ENCODE data around the gene ELOA. TPM values are rescaled to one million over a fixed set of nuclear protein-coding genes. Genes with fewer than 3 reads are reported as not detected.
"Not testable (repeated sequence)": the region's sequence is repeated elsewhere in the genome, so short reads cannot be mapped to it uniquely, and the experiment has no call there.

The ELOA gene
- total and polyA plus RNA-seq, 9 of the 15 experiments (the other 6 are each of a cell fraction or from before 2014, with no cell fraction given): 31.9 to 98.6 (median 61.3) TPM

DNA sequence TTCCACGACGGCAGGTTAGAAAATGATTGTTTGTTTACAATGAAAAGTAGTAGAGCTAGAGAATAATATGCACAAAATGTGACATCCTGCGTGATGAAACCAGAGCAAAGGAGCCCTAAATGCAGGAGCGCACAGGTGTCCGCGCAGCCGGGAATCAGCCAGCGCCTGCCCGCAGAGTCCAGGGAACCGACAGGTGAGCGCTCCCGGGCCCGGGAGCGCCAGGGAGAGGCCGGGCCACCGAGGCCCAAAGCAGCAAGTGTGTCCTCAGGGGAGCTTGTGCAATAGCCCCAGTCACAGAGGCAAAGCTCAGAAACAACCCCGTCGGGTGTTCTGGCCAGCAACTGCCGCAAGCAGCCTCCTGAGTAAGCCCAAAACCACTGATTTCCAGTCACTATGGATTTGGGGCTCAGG, 58.1 kb downstream of the ELOA start (continued):
- TF ChIP-seq ZNF766 (CRISPR knock-in tag; conservative IDR thresholded peaks at IDR 0.05) (0 out of 2 replicates have a peak, but pooled peaks have one; percentile 31), CHD2 (IDR thresholded peaks at IDR 0.05; ENCODE audit: low read depth, low read length) (no peak), POLR3A (IDR thresholded peaks at IDR 0.05; ENCODE audit: borderline replicate concordance, extremely low read depth, insufficient read depth, insufficient read length) (no peak), ZNF589 (CRISPR knock-in tag; IDR thresholded peaks at IDR 0.05; ENCODE audit: low read depth) (peak; percentile 65; the same call in 1 of the 2 replicates)
- TF ChIP-seq, protein P1, sequence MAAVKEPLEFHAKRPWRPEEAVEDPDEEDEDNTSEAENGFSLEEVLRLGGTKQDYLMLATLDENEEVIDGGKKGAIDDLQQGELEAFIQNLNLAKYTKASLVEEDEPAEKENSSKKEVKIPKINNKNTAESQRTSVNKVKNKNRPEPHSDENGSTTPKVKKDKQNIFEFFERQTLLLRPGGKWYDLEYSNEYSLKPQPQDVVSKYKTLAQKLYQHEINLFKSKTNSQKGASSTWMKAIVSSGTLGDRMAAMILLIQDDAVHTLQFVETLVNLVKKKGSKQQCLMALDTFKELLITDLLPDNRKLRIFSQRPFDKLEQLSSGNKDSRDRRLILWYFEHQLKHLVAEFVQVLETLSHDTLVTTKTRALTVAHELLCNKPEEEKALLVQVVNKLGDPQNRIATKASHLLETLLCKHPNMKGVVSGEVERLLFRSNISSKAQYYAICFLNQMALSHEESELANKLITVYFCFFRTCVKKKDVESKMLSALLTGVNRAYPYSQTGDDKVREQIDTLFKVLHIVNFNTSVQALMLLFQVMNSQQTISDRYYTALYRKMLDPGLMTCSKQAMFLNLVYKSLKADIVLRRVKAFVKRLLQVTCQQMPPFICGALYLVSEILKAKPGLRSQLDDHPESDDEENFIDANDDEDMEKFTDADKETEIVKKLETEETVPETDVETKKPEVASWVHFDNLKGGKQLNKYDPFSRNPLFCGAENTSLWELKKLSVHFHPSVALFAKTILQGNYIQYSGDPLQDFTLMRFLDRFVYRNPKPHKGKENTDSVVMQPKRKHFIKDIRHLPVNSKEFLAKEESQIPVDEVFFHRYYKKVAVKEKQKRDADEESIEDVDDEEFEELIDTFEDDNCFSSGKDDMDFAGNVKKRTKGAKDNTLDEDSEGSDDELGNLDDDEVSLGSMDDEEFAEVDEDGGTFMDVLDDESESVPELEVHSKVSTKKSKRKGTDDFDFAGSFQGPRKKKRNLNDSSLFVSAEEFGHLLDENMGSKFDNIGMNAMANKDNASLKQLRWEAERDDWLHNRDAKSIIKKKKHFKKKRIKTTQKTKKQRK (IDR thresholded peaks at IDR 0.05; ENCODE audit: borderline replicate concordance, low read depth, low read length): no peak

DNA sequence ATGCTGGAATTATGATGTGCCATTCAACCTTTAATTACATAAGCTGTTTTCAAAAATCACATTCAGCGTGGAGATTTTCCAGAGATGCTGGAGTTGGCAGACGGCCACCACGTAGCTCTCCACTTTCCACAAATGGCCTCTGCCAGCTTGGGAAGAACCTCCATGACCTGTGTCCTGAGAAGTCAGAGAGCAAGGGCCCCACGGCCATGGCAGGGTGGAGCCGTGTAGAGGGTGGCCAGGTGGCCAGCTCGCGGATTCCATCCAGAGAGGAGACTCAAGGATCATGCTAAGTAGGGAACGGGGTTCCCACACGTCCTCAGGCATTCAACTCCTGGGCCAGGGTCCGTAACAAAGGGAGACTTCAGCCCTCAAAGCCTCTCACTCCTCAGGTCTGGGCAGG, 58.6 kb downstream of the ELOA start:
- intact Hi-C loops (cut with micrococcal nuclease): loop anchor here (2.0 kb wide), 1 partner anchor 29 kb away; no protein-coding TSS in a partner anchor
- CTCF ChIA-PET (ENCODE audit: low intra/inter-chr PET ratio): no interaction called here
- H3K4me2 ChIP-seq (ENCODE audit: insufficient read depth, low read length): peak overlapping the region; percentile 96; the same call in 1 of the 2 replicates

DNA sequence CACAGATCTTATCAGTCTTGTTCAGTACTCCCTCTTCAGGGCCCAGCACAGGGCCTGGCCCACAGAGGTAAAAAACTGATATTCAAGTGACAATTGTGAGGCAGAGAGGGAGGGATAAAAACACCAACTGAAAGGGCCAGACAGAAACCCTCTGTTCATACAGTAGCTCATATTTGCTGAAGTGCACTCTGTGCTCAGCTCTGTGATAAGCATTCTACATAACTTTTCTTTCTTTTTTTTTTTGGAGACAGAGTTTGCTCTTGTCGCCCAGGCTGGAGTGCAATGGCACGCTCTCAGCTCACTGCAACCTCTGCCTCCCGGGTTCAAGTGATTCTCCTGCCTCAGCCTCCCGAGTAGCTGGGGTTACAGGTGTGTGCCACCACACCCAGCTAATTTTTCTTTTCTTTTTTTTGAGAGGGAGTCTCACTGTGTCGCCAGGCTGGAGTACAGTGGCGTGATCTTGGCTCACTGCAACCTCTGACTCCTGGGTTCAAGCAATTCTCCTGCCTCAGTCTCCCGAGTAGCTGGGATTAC, 59.6 kb downstream of the ELOA start:
- H3K9me1 ChIP-seq (ENCODE audit: control insufficient read depth, insufficient read depth, low read length); DNase-seq (ENCODE audit: extremely low read depth in 1 of 4, low spot score in 3 of 4); intact Hi-C loops (cut with micrococcal nuclease); H3K4me3 ChIP-seq; H3K9ac ChIP-seq (ENCODE audit: insufficient read depth in 1 of 2, low read depth in 2 of 2, low read length in 2 of 2); CTCF ChIA-PET (ENCODE audit: low intra/inter-chr PET ratio); BruUV-seq (replicated peaks); in situ Hi-C loops (cut with MboI); H3K27me3 ChIP-seq (ENCODE audit: control insufficient read depth in 2 of 2, insufficient read depth in 2 of 2, low read length in 2 of 2); H3K9me3 ChIP-seq (replicated peaks; ENCODE audit: control insufficient read depth, insufficient read depth, low read depth, low read length); H2AFZ ChIP-seq (ENCODE audit: low read depth, low read length); H3K27ac ChIP-seq (ENCODE audit: extremely low read depth, low read depth, low read length); FAIRE-seq; ATAC-seq; H4K20me1 ChIP-seq (replicated peaks; ENCODE audit: control insufficient read depth, insufficient read depth, low read length); H3K4me2 ChIP-seq (ENCODE audit: insufficient read depth, low read length): not testable (repeated sequence)
- Histone ChIP-seq H3K79me2 (ENCODE audit: control insufficient read depth, insufficient read depth, low read length) (peaks cover 24% of the 10 kb centered on the region), H3K4me1 (replicated peaks in 1 of 2; ENCODE audit: control insufficient read depth in 2 of 2, insufficient read depth in 2 of 2, low read length in 2 of 2) (peaks cover 29 to 37% of the 10 kb centered on the region in 2 experiments), H3K36me3 (ENCODE audit: control insufficient read depth, insufficient read depth, low read length) (peaks cover 15% of the 10 kb centered on the region; the same call in 2 of the 3 replicates)
- POLR2A ChIA-PET: interaction anchor here (0.6 to 6.8 kb wide), 9 partner anchors 8 to 277 kb away, joined by 3 to 71 read pairs (median 4); partner anchors contain the start of genes LYPLA2, PITHD1 and PNRC2
- WGBS (ENCODE audit: insufficient coverage, low coverage, missing lambda C conversion rate): 88% methylated on average over 6 of the region's 7 CpGs

More for the DNA sequence above, 58.6 kb downstream of the ELOA start:
- TF ChIP-seq DDX20 (tag; IDR thresholded peaks at IDR 0.05; ENCODE audit: low read depth): no peak
- TF ChIP-seq HNRNPH1 (optimal IDR thresholded peaks at IDR 0.05; ENCODE audit: low read depth, low read length): no peak
- TF ChIP-seq NFIC (IDR thresholded peaks at IDR 0.05): peak; percentile 22; the same call in 1 of the 2 replicates
- TF ChIP-seq RBM34 (IDR thresholded peaks at IDR 0.05; ENCODE audit: borderline replicate concordance, insufficient read depth, low read length): no peak
- no peak for TF ChIP-seq CHD2 (IDR thresholded peaks at IDR 0.05; ENCODE audit: low read depth, low read length)
- no peak for TF ChIP-seq POLR2AphosphoS2 (IDR thresholded peaks at IDR 0.05; ENCODE audit: low read length)
- no peak for TF ChIP-seq CTBP1 (IDR thresholded peaks at IDR 0.05; ENCODE audit: borderline replicate concordance)
- TF ChIP-seq MAFK (IDR thresholded peaks at IDR 0.05; ENCODE audit: low read length): no peak
- POLR2A ChIA-PET: interaction anchor here (0.6 to 6.8 kb wide), 14 partner anchors 9 to 884 kb away, joined by 3 to 71 read pairs (median 3); partner anchors contain the start of genes LYPLA2, PITHD1 and PNRC2
- peaks cover 24% of the 10 kb centered on the region for H3K79me2 ChIP-seq (ENCODE audit: control insufficient read depth, insufficient read depth, low read length)
- no peak for ATAC-seq
- H4K20me1 ChIP-seq (replicated peaks; ENCODE audit: control insufficient read depth, insufficient read depth, low read length): no peaks in the 10 kb centered on the region
- in situ Hi-C loops (cut with MboI): no loop called here
- WGBS (ENCODE audit: insufficient coverage, low coverage, missing lambda C conversion rate): 57% methylated on average over 10 of the region's 10 CpGs
- no peak for DNase-seq (ENCODE audit: extremely low read depth in 1 of 4, low spot score in 3 of 4)
- H2AFZ ChIP-seq (ENCODE audit: low read depth, low read length): no peak overlapping the region
- peak overlapping the region in 1 of 2 experiments; percentile 28; a peak in 2 of 4 replicates for H3K9ac ChIP-seq (ENCODE audit: insufficient read depth in 1 of 2, low read depth in 2 of 2, low read length in 2 of 2)
- BruUV-seq (replicated peaks): no TSS peak
- FAIRE-seq: no peak
- H3K27ac ChIP-seq (ENCODE audit: extremely low read depth, low read depth, low read length): no peak overlapping the region
- H3K36me3 ChIP-seq (ENCODE audit: control insufficient read depth, insufficient read depth, low read length): peaks cover 25% of the 10 kb centered on the region; the same call in 2 of the 3 replicates
- no peak overlapping the region for H3K4me3 ChIP-seq
- H3K9me1 ChIP-seq (ENCODE audit: control insufficient read depth, insufficient read depth, low read length): peaks cover 5% of the 10 kb centered on the region
- no peaks in the 10 kb centered on the region for H3K9me3 ChIP-seq (replicated peaks; ENCODE audit: control insufficient read depth, insufficient read depth, low read depth, low read length)
- H3K27me3 ChIP-seq (ENCODE audit: control insufficient read depth in 2 of 2, insufficient read depth in 2 of 2, low read length in 2 of 2): no peaks in the 10 kb centered on the region
- H3K4me1 ChIP-seq (replicated peaks in 1 of 2; ENCODE audit: control insufficient read depth in 2 of 2, insufficient read depth in 2 of 2, low read length in 2 of 2): peaks cover 21 to 35% of the 10 kb centered on the region in 2 experiments

All from K562 (cell line).